ENCODE data around the gene TIMP3.
A peak's percentile ranks its signal among the peaks of the same experiment; 100 is the strongest.

The TIMP3 gene

DNA sequence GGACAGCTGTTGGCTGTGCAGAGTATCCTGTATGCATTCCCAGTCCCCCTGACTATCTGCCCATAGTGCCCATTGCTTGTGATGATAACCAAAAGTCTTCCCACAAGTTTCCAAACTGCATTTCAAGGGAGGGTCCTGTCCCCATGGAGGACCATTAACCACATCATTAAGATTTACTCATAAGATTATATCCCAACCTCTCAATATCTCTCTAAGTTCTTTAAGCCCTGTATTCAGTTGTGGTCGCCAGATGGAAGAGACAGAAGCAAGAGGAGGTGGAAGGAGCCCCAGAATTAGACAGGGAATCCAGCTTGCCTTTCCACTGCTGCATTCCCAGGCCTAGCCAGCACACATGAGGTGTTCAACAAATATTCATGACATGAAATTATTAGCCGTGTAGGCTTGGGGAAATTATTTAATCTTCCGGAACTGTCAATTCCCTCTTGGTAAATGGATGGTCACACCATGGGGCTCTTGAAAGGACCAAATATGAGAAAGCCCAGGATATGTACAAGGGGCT is 42.6 kb upstream of the TIMP3 start:
- TF ChIP-seq, protein P1, sequence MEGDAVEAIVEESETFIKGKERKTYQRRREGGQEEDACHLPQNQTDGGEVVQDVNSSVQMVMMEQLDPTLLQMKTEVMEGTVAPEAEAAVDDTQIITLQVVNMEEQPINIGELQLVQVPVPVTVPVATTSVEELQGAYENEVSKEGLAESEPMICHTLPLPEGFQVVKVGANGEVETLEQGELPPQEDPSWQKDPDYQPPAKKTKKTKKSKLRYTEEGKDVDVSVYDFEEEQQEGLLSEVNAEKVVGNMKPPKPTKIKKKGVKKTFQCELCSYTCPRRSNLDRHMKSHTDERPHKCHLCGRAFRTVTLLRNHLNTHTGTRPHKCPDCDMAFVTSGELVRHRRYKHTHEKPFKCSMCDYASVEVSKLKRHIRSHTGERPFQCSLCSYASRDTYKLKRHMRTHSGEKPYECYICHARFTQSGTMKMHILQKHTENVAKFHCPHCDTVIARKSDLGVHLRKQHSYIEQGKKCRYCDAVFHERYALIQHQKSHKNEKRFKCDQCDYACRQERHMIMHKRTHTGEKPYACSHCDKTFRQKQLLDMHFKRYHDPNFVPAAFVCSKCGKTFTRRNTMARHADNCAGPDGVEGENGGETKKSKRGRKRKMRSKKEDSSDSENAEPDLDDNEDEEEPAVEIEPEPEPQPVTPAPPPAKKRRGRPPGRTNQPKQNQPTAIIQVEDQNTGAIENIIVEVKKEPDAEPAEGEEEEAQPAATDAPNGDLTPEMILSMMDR (IDR thresholded peaks at IDR 0.05; ENCODE audit: low read depth, low read length) = no peak
- H3K4me3 ChIP-seq (ENCODE audit: low read depth, low read length) = no peak overlapping the region
- DNase-seq (ENCODE audit: low read depth) = no peak

DNA sequence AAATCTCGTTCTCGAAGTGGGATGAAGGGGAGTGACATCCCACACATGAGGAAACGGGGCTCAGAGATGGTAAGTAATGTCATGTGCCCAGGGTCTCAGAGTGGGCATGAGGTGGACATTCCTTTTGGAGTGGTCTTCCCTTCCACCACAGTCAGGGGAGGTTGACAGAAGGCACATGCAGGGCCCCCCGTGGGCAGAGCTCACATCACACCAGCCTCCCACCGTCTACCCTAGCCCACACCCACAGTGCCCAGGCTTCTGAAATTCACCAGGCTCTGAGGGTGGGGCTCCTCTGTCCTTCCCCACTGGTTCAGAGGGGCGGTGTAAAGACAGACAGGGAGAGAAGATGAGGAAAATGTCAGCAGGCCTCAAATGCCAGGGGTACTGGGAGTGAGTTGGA is 41.1 kb upstream of the TIMP3 start:
- H3K4me3 ChIP-seq (ENCODE audit: low read depth, low read length) = no peak overlapping the region
- TF ChIP-seq POLR2A (IDR thresholded peaks at IDR 0.05; ENCODE audit: extremely low read depth, insufficient read length) (no peak), MYC (IDR thresholded peaks at IDR 0.05; ENCODE audit: low read depth, low read length) (no peak)
- TF ChIP-seq, protein P1 (IDR thresholded peaks at IDR 0.05; ENCODE audit: low read depth, low read length) = no peak
- TF ChIP-seq, protein P2, sequence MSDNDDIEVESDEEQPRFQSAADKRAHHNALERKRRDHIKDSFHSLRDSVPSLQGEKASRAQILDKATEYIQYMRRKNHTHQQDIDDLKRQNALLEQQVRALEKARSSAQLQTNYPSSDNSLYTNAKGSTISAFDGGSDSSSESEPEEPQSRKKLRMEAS (IDR thresholded peaks at IDR 0.05; ENCODE audit: low read depth, low read length) = no peak
- DNase-seq (ENCODE audit: low read depth) = no peak

DNA sequence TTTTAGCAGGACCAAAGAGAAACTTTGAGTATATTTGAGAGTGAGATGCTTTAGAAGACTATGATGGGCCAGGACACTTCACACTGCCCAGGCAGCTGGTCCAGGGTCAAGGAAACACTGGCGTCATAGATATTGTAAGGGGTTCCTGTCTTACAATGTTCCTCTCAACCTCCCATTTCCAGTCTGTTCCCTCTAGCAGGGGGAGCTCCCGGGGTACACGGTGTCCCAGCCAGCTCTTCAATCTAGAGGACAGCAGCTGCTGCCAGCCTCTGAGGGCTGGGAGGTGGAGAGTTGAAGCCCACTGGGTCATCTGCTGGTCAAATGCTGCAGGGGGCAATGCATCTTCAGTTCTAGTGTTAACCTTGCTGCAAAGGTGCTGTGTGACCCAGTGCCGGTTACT is 40.7 kb upstream of the TIMP3 start:
- no peak overlapping the region for H3K4me3 ChIP-seq (ENCODE audit: low read depth, low read length)
- no peak for DNase-seq (ENCODE audit: low read depth)
- no peak for TF ChIP-seq MYC (IDR thresholded peaks at IDR 0.05; ENCODE audit: low read depth, low read length)
- no peak for TF ChIP-seq POLR2A (IDR thresholded peaks at IDR 0.05; ENCODE audit: extremely low read depth, insufficient read length)
- TF ChIP-seq, protein P2 (IDR thresholded peaks at IDR 0.05; ENCODE audit: low read depth, low read length) = no peak
- TF ChIP-seq, protein P1 (IDR thresholded peaks at IDR 0.05; ENCODE audit: low read depth, low read length) = no peak

DNA sequence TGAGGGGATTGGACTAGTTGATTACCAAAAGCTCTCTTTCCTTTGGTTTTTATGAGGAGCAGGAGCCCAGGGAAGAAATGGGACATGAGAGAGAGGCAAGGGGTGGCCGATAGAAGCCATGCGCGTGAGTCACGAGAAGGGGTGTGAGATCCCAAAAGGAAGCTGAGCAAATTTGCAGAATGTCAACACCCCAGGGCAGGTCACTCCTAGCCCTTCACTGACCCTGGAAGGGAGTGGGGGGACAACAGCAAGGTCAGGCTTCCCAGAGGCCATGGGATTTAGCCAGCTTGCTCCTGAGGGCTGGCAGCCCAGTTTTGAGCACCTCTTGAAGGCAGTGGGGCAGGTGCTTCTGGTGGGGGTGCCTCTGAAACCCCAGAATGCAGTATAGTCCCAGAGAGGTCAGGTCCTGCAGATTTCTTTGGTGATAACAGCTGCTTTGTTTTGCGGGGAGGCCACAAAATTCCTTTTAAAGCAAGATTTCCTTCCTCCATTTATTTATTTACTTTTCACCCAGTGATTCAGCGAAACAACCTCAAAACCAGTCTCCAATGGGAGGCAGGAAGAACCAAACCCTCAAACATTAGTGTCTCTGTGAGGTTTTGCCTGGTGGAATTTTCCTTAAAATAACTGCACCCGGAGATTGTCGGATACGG is 40.1 kb upstream of the TIMP3 start:
- no peak overlapping the region for H3K4me3 ChIP-seq (ENCODE audit: low read depth, low read length)
- TF ChIP-seq, protein P2 (IDR thresholded peaks at IDR 0.05; ENCODE audit: low read depth, low read length) = no peak
- TF ChIP-seq POLR2A (IDR thresholded peaks at IDR 0.05; ENCODE audit: extremely low read depth, insufficient read length) = no peak
- no peak for TF ChIP-seq MYC (IDR thresholded peaks at IDR 0.05; ENCODE audit: low read depth, low read length)
- TF ChIP-seq, protein P1 (IDR thresholded peaks at IDR 0.05; ENCODE audit: low read depth, low read length) = no peak
- DNase-seq (ENCODE audit: low read depth) = no peak

DNA sequence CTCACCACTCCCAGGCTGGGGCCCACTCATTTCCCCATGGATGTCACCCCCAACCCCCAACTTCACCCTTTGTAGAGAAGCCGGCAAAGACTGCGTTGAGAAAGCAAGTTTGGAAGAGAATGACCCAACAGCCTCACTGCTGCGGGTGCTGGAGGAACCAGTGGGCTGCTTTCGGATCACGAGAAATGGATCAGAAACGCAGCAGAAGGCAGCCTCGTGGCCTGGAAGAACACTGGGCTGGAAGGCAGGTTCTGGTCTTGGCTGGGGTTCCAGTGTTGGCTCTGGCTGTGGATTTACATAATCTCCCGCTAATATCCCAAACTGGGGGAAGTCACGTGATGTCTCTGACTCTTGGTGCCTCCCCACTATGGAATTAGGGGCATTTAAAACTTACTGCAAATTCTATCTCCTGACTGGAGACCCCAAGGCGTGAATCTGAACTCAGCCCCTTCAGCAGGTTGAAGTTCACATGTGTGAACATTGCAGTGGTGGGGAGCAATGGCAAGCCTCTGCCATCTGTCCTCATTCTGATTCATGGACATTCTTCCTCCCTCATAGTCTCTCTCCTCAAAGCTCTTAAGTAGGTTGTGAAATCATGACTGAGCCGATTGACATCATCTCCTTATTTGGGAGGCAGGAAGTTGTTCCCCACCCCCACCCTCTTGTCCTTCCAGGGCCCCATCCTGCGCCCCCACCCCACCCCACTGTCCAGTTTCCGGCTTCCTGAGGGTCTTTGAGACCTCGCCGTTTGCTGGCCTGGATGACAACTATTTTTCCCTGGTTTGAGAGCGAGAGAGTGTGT is 37.0 kb upstream of the TIMP3 start:
- TF ChIP-seq, protein P2 (IDR thresholded peaks at IDR 0.05; ENCODE audit: low read depth, low read length) = no peak
- TF ChIP-seq, protein P1 (IDR thresholded peaks at IDR 0.05; ENCODE audit: low read depth, low read length) = no peak
- TF ChIP-seq POLR2A (IDR thresholded peaks at IDR 0.05; ENCODE audit: extremely low read depth, insufficient read length) (no peak), MYC (IDR thresholded peaks at IDR 0.05; ENCODE audit: low read depth, low read length) (no peak)
- DNase-seq (ENCODE audit: low read depth) = peak; percentile 77
- H3K4me3 ChIP-seq (ENCODE audit: low read depth, low read length) = no peak overlapping the region

All from NB4 (cell line).